Activated CD4-positive, alpha-beta memory T cell treated with anti-CD3 and anti-CD28 coated beads, Interleukin-2, amount 10 ng/mL, durations not matched to agents 7 days and 5 days (primary cell): ENCODE measurements around the gene MCM8. TPM values are rescaled to one million over a fixed set of nuclear protein-coding genes. Genes with fewer than 3 reads are reported as not detected.

ENCODE experiments used
- CTCF ChIA-PET: fragments of 350-600 bp; sonication (Branson Sonifier 250); formaldehyde crosslinking; loops from one replicate; lab custom pipeline; 2021; ENCODE audit warnings: antibody characterized with exemption, inconsistent platforms; lab: Charles Lee
- POLR2A ChIA-PET: fragments of 350-600 bp; sonication (Branson Sonifier 250); formaldehyde crosslinking; loops from one replicate; lab custom pipeline; 2021; ENCODE audit warnings: antibody characterized with exemption; lab: Charles Lee
- DNase-seq: peaks from one replicate; pipeline ENCODE4 v3.0.0-alpha.2; 2020
- H3K27ac Mint-ChIP-seq: one replicate; pipeline ENCODE4 v1.8.0; 2021; ENCODE audit warnings: mild to moderate bottlenecking, mixed read lengths
- H3K27me3 Mint-ChIP-seq: one replicate; pipeline ENCODE4 v1.8.0; 2021; ENCODE audit warnings: mixed read lengths
- H3K36me3 Mint-ChIP-seq: one replicate; pipeline ENCODE4 v1.8.0; 2021; ENCODE audit warnings: low read depth, mixed read lengths
- H3K4me1 Mint-ChIP-seq: one replicate; pipeline ENCODE4 v1.8.0; 2021; ENCODE audit warnings: mixed read lengths
- H3K4me3 Mint-ChIP-seq: one replicate; pipeline ENCODE4 v1.8.0; 2021; ENCODE audit warnings: mild to moderate bottlenecking, mixed read lengths
- H3K9me3 Mint-ChIP-seq: one replicate; pipeline ENCODE4 v1.8.0; 2021; ENCODE audit warnings: mixed read lengths
- total RNA-seq, 2 experiments: library from RNA; stranded (reverse); gene quantifications; one replicate each; pipeline ENCODE4 v1.2.3, GENCODE V29; 2021

MCM8 gene
- 10 to 100 TPM; 33.2 to 34.5 TPM for total RNA-seq

- Mint-ChIP-seq H3K27ac (peak within 1 kb of the TSS; percentile 80), H3K36me3 (peaks cover 54% of the 10 kb centered on the region), H3K27me3 (no peaks in the 10 kb centered on the region), H3K4me3 (peak within 1 kb of the TSS; percentile 81), H3K9me3 (no peaks in the 10 kb centered on the region), H3K4me1 (peaks cover 79% of the 10 kb centered on the region)
- CTCF ChIA-PET = no interaction called here
- POLR2A ChIA-PET = interaction anchor here (0.6 to 2.2 kb wide), 12 partner anchors 10 to 831 kb away, joined by 3 to 14 read pairs (median 3); partner anchors contain the start of gene PCNA
- peak; percentile 97 for DNase-seq
These were observed at the start of gene MCM8, which contains the start of gene TRMT6 for GRCh38 chr20:5950271-5951031. Gene MCM8, plus strand, starts transcription at chr20:5950652. Its CDS starts 1,364 bp downstream, at chr20:5952016. Gene TRMT6, minus strand, starts transcription at chr20:5950533. Its CDS starts 128 bp downstream, at chr20:5950405.

- Mint-ChIP-seq H3K27ac (no peak overlapping the region), H3K4me1 (no peaks in the 10 kb centered on the region), H3K9me3 (no peaks in the 10 kb centered on the region), H3K27me3 (peaks cover 15% of the 10 kb centered on the region), H3K4me3 (no peak overlapping the region), H3K36me3 (no peaks in the 10 kb centered on the region)
- ChIA-PET POLR2A (no interaction called here), CTCF (no interaction called here)
- DNase-seq = no peak
These were observed 49.5 kb upstream of the MCM8 start for GRCh38 chr20:5900908-5901307.

- POLR2A ChIA-PET = no interaction called here
- H3K27me3 Mint-ChIP-seq = peaks cover 47% of the 10 kb centered on the region
- H3K4me3 Mint-ChIP-seq = no peak overlapping the region
- no peaks in the 10 kb centered on the region for H3K36me3 Mint-ChIP-seq
- H3K27ac Mint-ChIP-seq = no peak overlapping the region
- CTCF ChIA-PET = no interaction called here
- H3K4me1 Mint-ChIP-seq = peaks cover 12% of the 10 kb centered on the region
- H3K9me3 Mint-ChIP-seq = no peaks in the 10 kb centered on the region
- DNase-seq = no peak
These were observed 41.5 kb upstream of the MCM8 start for GRCh38 chr20:5908981-5909380.

GRCh38 chr20:5910186-5910585, 40.3 kb upstream of the MCM8 start:
- no peak for DNase-seq
- H3K4me3 Mint-ChIP-seq = no peak overlapping the region
- peaks cover 12% of the 10 kb centered on the region for H3K4me1 Mint-ChIP-seq
- H3K9me3 Mint-ChIP-seq = no peaks in the 10 kb centered on the region
- no peak overlapping the region for H3K27ac Mint-ChIP-seq
- CTCF ChIA-PET = no interaction called here
- H3K36me3 Mint-ChIP-seq = no peaks in the 10 kb centered on the region
- peaks cover 53% of the 10 kb centered on the region for H3K27me3 Mint-ChIP-seq
- POLR2A ChIA-PET = no interaction called here

GRCh38 chr20:5913166-5913565, 37.3 kb upstream of the MCM8 start:
- Mint-ChIP-seq H3K9me3 (no peaks in the 10 kb centered on the region), H3K27me3 (peaks cover 53% of the 10 kb centered on the region), H3K27ac (no peak overlapping the region), H3K4me1 (peaks cover 12% of the 10 kb centered on the region), H3K36me3 (no peaks in the 10 kb centered on the region), H3K4me3 (no peak overlapping the region)
- ChIA-PET POLR2A (no interaction called here), CTCF (no interaction called here)
- no peak for DNase-seq

GRCh38 chr20:5914859-5915258, 35.6 kb upstream of the MCM8 start:
- DNase-seq = no peak
- no peak overlapping the region for H3K4me3 Mint-ChIP-seq
- ChIA-PET CTCF (no interaction called here), POLR2A (interaction anchor here (0.6 kb wide), 1 partner anchor 165 kb away, joined by 3 read pairs; no protein-coding TSS in a partner anchor)
- peaks cover 24% of the 10 kb centered on the region for H3K4me1 Mint-ChIP-seq
- no peak overlapping the region for H3K27ac Mint-ChIP-seq
- H3K9me3 Mint-ChIP-seq = no peaks in the 10 kb centered on the region
- H3K36me3 Mint-ChIP-seq = no peaks in the 10 kb centered on the region
- H3K27me3 Mint-ChIP-seq = peaks cover 45% of the 10 kb centered on the region

- no peak overlapping the region for H3K4me3 Mint-ChIP-seq
- peaks cover 17% of the 10 kb centered on the region for H3K27me3 Mint-ChIP-seq
- ChIA-PET POLR2A (interaction anchor here (0.8 to 1.8 kb wide), 5 partner anchors 26 to 76 kb away, joined by 3 to 5 read pairs (median 3); no protein-coding TSS in a partner anchor), CTCF (interaction anchor here (0.7 to 0.9 kb wide), 4 partner anchors 75 to 121 kb away, joined by 3 read pairs; no protein-coding TSS in a partner anchor)
- peak; percentile 32 for DNase-seq
- H3K9me3 Mint-ChIP-seq = no peaks in the 10 kb centered on the region
- H3K36me3 Mint-ChIP-seq = no peaks in the 10 kb centered on the region
- H3K4me1 Mint-ChIP-seq = peaks cover 20% of the 10 kb centered on the region
- peak overlapping the region; percentile 4 for H3K27ac Mint-ChIP-seq
These were observed 31.4 kb upstream of the MCM8 start for GRCh38 chr20:5918856-5919625.

GRCh38 chr20:5919626-5920544, 30.6 kb upstream of the MCM8 start:
- no peaks in the 10 kb centered on the region for H3K9me3 Mint-ChIP-seq
- H3K27ac Mint-ChIP-seq = peak overlapping the region; percentile 2
- CTCF ChIA-PET = interaction anchor here (0.7 to 0.9 kb wide), 3 partner anchors 75 to 122 kb away, joined by 3 read pairs; no protein-coding TSS in a partner anchor
- H3K36me3 Mint-ChIP-seq = no peaks in the 10 kb centered on the region
- no peak for DNase-seq
- peaks cover 13% of the 10 kb centered on the region for H3K27me3 Mint-ChIP-seq
- no peak overlapping the region for H3K4me3 Mint-ChIP-seq
- peaks cover 20% of the 10 kb centered on the region for H3K4me1 Mint-ChIP-seq
- POLR2A ChIA-PET = interaction anchor here (0.8 to 1.8 kb wide), 5 partner anchors 25 to 77 kb away, joined by 3 to 5 read pairs (median 3); no protein-coding TSS in a partner anchor

- Mint-ChIP-seq H3K27me3 (peaks cover 10% of the 10 kb centered on the region), H3K4me1 (peaks cover 20% of the 10 kb centered on the region), H3K36me3 (no peaks in the 10 kb centered on the region), H3K27ac (peak overlapping the region; percentile 2), H3K4me3 (no peak overlapping the region), H3K9me3 (no peaks in the 10 kb centered on the region)
- DNase-seq = no peak
- ChIA-PET CTCF (no interaction called here), POLR2A (interaction anchor here (1.3 kb wide), 1 partner anchor 30 kb away, joined by 3 read pairs; no protein-coding TSS in a partner anchor)
These were observed 29.9 kb upstream of the MCM8 start for GRCh38 chr20:5920581-5920980.

- POLR2A ChIA-PET = no interaction called here
- DNase-seq = no peak
- Mint-ChIP-seq H3K36me3 (no peaks in the 10 kb centered on the region), H3K4me3 (no peak overlapping the region), H3K9me3 (no peaks in the 10 kb centered on the region), H3K27me3 (peaks cover 11% of the 10 kb centered on the region), H3K27ac (no peak overlapping the region), H3K4me1 (peaks cover 20% of the 10 kb centered on the region)
- CTCF ChIA-PET = no interaction called here
These were observed 27.0 kb upstream of the MCM8 start for GRCh38 chr20:5923493-5923892.

GRCh38 chr20:5925551-5925950, 24.9 kb upstream of the MCM8 start:
- ChIA-PET CTCF (no interaction called here), POLR2A (no interaction called here)
- Mint-ChIP-seq H3K36me3 (no peaks in the 10 kb centered on the region), H3K27me3 (peaks cover 15% of the 10 kb centered on the region), H3K4me1 (peaks cover under 1% of the 10 kb centered on the region), H3K4me3 (no peak overlapping the region), H3K27ac (no peak overlapping the region), H3K9me3 (no peaks in the 10 kb centered on the region)
- no peak for DNase-seq

- CTCF ChIA-PET = interaction anchor here (0.7 kb wide), 1 partner anchor 7 kb away, joined by 6 read pairs; no protein-coding TSS in a partner anchor
These were observed 22.5 kb upstream of the MCM8 start for GRCh38 chr20:5927749-5928462.

More at GRCh38 chr20:5927749-5928462, 22.5 kb upstream of the MCM8 start:
- Mint-ChIP-seq H3K9me3 (no peaks in the 10 kb centered on the region), H3K27ac (no peak overlapping the region), H3K27me3 (peaks cover 15% of the 10 kb centered on the region), H3K4me3 (no peak overlapping the region), H3K4me1 (no peaks in the 10 kb centered on the region), H3K36me3 (no peaks in the 10 kb centered on the region)
- POLR2A ChIA-PET = no interaction called here
- DNase-seq = no peak
